HK-2 (cell line): ENCODE data around the gene MTM1.

Experiments
- DNase-seq: peaks from one replicate; pipeline ENCODE4 v3.0.0-alpha.2; 2018; ENCODE audit not compliant: unreplicated experiment

MTM1 gene

DNA sequence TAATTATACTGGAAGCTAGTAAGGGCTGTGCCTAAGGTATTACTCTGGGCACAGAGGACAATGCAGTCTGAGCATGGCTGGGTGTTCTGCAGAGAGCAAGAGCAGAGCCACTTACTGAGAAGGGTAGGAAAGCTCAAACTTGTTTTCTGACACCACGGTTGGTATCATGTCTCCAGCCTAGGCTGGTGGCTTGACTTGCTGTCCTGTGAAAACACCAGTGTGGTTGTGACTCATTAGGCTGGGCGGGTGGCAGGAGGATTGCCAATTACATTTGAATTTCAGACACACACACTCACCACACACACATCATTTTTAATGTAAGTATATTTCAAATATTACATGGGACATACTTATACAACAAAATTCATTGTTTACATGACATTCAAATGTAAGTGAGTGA is 19.7 kb upstream of the MTM1 start:
- no peak for DNase-seq

DNA sequence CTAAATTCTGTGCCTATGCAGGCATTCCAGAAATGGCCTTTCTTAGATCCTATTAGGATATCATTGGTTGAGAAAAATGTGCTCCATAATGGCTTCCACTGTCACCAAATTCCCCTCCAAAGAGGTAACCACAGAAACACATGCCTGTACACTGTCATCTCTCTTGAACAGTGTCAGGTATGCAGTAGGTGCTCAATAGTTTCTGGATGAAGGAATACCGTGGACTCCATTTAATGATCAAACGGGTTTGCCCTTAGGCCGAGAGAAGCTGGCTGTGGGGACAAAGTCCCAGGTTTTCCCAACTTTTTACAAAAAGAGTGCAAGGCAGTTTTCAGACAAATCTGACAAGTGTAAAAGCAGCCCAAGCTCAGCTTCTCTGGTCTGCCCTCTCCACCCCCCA is 16.5 kb upstream of the MTM1 start:
- no peak for DNase-seq

DNA sequence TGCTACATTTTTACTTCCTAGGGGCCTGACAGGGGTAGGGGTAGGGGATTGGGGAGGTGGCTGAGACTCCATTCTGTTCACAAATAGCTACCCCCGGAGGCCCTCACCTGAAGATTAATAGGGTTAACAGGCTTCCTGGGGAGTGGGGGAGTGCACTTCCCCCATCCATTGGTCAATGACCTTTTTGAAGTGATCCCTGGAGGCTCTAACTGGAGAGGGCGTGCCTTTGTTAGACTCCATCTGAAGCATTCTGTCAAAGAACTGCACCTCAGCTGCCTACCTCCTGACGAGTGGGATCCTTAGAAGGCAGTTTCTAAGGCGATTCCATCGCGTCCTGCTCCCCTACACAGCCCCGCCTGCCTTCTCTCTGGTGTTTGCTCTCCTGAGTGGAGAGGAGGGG is 10.0 kb upstream of the MTM1 start:
- no peak for DNase-seq

DNA sequence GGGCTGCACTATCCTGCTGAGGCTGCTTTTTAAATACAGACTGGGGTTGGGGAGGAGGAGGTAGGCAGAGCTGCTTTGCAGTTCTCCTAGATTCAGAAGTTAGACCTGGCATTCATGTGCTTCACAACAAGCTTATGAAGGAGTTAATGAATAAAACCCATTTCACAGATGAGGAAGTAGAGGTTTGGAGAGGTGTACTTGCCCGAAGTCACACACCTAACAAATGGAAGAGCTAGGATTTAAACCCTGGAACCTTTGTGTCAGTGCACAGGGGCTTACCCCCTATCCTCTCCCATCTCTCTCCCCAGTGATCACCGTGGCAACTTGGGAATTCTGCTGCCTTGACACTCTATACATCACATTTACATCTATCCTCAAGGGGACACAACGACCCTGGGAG is 3.6 kb upstream of the MTM1 start:
- DNase-seq, result no peak

DNA sequence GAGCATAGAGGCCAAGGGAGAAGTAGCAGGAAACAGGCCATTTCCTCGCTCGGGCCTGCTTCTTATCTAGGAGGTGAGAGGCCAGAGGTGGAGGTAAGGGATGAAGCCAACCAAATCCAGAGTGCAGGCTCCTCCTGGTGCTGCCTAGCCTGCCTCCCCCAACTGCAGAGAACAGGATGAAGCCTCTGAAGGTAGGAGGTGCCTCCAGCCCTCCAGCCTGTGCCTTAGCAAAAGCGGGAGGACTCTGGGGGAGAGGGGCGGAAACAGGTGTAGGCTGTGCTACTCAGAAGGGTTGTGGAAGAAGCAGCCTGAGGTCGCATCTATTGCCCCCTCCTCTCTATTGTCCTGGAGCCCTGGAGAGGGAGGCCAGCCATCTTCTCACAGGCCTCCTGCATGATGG is 2.9 kb upstream of the MTM1 start:
- no peak for DNase-seq

DNA sequence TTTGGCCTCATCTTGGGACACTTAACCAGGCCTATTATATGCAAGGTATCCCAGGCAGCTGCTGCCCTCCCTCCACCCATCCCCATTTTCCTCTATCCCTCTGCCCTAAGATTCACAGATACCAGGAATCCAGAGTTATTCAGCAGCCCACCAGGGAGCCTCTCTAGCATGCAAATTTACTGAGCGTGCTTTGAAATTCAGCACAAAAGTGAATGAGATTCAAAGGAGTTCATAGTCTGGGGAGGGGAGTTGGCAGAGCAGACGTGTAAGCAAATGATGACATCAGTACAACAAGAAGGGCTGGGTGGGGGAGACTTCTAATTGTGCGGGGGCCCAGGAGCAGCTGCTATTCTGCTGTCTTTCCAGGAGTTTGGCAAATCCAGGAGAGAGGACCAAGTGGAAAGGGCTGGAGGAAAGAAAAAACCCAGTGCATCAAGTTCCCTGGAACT is 1.7 kb upstream of the MTM1 start:
- DNase-seq, result no peak

DNA sequence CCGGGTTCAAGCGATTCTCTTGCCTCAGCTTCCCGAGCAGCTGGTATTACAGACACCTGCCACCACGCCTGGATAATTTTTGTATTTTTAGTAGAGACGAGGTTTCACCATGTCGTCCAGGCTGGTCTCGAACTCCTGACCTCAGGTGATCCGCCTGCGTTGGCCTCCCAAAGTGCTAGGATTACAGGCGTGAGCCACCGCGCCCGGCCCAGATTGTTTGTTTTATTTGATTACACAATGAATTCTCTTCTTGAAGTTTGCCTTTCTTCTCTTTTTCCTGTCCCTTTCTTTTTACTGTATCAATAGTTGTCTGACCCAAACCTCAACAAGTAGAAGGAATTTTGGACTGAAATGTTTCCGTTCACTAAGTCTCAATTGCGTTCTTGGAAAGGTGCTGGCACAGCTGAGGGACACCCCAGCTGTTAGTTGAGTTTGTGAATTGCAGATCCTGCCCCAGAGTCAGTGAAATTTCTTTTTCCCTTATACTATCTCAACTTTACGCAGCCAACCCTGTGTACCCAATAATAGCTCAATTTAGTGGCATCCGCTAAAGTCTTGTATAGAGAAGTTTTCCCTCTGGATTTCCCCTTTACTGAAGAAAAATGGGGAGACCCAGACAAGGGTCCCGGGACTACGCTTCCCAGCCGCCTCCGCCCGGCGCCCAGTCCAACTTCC is 639 bp upstream of the MTM1 start:
- no peak for DNase-seq

DNA sequence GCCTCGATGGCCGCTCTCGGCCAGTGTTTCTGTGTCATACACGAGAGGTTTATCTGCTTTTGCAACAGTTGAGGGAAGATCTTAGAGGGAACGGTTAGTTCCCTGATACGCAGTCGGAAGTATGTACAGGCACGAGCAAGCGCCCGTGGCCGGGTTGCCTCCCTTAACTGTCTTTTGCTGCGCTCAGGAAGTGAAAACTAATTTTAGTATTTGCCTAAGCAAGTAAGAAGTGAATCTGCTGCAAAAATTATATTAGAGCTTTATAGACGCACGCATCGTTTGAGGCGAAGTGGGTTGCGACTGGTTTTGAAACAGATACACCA is 695 bp downstream of the MTM1 start:
- DNase-seq, result no peak

DNA sequence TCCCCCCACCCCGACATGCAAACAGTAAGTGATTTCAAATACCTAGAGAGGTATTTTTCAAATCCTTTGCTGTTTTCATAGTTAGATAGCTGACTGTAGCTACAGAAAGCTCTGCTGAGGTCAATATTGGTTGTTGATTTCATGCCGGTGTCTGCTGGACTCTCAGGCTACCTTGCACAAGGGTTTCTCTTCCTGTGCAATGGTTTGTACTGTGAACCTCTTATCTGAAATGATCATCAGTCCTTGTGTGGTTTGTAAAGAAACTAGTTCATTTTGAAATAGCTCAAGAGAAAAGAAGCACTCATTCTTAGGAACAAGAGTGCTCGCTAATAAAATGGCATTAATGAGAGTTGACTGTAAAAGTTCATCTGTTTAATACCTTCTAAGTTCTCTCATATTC is 2.1 kb downstream of the MTM1 start:
- DNase-seq, result no peak

DNA sequence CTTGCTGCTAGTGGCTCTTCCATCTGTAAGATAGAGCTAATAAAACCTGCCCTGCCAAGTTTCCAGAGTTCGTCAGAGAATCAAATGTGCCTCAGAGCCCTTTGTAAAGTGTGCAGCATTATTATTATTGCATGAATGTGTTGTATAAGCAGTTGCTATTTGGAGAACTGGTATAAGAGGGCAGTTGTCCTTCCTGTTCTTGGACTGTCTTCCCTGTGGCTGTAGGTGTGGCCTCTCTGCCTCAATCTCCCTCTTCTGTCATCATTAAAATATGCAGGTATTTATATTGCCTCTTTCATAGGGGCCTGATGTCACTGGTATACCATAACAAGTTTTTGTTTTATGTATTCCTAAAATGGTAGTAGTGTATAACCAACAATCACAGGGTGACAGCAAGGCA is 3.8 kb downstream of the MTM1 start:
- DNase-seq, result no peak

DNA sequence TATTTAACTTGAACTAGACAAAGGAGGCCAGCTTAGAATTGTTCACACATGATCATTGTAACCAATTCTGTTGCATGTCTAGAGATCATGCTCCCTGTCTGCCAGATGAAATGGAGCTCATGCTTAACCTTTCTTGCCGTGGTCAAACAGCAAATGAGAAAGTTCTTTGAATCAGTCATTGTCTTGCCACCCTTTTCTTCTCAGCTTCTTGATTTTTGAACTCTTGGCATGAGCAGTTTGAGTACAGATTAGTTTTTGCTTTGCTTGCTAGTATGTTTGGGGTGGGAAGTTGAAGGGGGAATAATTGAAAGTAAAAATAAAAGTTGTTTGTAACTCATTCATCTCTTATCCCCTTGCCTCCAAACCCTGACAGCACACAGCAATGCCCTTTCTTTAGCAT is 4.7 kb downstream of the MTM1 start:
- DNase-seq, result no peak

DNA sequence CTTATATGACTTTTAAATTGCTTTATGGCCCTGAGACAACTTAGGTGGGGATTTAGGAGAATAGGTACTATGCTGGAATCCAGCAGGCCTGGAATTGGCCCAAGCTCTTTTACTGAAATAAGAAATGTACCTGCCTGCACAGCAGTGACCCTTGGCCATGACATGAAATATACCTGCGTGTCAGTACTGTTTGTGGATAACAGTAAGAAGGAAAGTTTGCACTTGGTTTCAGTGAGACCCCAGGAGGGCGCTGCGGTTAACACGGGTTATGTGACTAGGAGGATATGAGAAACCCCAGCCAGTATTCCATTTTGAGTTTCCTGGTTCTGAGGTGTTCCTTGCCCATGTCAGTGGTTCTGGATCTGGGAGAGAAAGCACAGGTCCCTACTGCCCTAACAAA is 5.3 kb downstream of the MTM1 start:
- no peak for DNase-seq

DNA sequence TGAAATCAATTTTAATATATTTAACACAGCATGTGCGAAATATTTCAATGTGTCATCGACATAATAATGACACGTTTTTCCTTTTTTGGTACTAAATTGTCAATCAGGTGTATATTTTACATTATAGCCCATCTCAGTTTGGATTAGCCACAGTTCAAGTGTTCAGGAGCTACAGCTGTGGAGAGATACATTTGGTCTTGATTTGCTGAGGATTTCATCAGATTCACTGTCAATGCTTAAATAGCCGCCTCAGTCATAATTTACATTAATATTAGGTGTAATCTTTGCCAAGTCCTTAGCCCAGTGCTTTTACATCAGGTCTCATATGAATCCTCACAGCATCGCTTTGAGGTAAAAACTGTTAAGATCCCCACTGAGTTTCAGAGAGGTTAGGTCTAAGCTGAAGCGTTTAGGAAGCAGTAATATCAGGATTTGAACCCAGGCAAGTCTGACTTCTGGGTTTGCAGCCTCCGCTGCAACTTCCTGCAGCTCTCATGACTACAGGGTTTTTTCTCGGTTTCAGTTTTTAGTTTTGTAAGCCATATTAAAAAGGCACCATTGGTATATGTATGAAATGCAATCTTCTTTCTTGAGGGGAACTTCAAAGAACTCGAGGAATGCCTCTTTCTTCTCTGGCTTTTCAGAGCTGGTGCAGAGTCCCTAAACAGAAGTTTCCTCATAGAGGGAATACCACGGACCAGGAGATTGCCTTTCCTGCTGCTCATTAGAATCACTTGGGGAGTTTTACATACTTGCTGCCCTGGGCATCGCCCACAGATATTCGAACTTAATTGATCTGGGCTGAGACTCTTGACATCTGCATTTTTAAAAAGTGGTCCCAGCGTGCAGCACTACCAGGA is 6.4 kb downstream of the MTM1 start:
- DNase-seq, result no peak

DNA sequence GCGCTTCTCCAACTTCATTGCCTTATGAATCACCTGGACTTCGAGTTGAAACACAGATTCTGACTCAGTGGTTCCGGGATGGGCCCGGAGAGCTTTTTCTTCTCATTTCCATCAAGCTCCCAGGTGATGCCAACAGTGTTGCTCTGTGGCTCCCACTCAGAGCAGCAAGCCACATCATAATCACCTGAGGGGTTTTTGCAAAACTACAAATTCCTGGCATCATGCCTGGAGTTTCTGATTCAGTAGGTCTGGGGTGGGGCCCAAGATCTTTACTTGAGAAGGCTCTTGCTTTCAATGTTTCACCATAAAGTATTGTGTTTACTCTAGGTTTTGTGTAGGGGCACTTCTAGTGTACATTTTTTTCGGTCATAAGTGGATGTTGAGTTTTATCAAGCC is 7.0 kb downstream of the MTM1 start:
- DNase-seq, result peak; percentile 10

DNA sequence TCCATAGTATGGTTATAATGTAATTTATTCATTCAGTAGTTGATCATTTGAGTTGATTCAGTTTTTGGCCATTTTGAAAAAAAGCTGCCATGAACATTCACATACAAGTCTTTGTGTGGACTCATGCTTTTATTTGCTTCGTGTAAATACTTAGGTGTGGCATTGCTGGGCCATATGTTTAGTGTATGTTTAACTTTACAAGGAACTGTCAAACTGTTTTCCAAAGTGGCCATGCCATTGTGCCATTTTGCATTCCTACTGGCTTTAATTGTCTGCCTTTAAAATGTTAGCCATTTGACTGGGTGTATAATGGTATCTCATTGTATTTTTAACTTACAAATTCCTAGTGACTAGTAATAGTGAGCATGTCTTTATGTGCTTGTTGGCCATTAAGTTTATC is 8.8 kb downstream of the MTM1 start:
- DNase-seq, result no peak

DNA sequence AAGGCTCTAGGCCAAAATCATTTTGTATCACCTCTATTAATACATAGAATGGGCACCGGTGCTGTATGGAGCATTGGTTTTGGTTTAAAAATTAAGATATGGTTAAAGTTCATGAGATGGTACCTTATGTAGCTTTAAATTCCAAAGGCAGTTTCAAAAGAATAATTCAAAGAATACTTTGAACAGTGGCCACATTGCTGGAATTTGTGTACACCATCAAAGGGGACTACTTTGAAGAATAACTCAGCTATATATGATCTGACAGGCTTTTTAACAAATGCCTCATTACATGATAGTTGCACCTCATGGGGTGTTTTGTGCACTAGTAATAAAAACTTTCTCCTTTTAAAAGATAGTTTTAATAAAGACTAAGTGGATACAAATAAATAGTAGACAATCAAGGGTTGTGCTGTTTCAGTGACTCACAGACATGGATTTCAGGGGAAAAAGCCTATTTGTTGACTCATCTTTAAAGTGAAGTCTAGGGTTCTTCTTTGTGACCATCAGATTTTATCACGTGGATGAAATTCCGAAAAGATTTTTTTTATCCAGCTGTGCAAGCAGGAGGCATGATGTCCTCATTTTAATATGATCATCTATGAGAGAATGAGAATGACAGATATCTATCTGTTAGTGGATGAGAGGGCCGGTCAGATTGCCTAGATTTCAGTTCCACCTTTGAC is 12.8 kb downstream of the MTM1 start:
- DNase-seq, result no peak

DNA sequence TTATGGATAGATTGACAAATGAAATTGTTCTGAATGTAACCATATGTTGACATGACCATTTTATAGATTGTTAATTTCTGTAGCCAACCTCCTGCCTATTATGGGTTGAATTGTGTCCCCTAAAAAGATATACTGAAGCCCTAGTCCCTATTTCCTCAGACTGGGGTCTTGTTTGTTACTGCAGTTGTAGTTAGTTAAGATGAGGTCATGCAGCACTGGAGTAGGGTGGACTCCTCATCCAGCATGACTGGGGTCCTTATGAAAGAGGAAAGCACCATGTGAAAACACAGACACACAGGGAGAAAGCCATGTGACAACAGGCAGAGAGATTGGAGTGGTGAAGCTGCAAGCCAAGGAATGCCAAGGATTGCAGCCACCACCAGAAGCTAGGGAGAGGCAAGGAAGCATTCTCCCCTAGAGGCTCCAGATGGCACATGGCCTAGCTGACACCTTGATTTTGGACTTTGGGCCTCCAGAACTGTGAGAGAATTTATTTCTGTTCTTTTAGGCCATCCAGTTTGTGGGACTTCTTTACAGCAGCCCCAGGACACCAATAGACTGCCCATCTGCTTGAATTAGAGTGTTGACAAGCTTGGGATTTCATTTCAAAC is 14.0 kb downstream of the MTM1 start:
- no peak for DNase-seq

DNA sequence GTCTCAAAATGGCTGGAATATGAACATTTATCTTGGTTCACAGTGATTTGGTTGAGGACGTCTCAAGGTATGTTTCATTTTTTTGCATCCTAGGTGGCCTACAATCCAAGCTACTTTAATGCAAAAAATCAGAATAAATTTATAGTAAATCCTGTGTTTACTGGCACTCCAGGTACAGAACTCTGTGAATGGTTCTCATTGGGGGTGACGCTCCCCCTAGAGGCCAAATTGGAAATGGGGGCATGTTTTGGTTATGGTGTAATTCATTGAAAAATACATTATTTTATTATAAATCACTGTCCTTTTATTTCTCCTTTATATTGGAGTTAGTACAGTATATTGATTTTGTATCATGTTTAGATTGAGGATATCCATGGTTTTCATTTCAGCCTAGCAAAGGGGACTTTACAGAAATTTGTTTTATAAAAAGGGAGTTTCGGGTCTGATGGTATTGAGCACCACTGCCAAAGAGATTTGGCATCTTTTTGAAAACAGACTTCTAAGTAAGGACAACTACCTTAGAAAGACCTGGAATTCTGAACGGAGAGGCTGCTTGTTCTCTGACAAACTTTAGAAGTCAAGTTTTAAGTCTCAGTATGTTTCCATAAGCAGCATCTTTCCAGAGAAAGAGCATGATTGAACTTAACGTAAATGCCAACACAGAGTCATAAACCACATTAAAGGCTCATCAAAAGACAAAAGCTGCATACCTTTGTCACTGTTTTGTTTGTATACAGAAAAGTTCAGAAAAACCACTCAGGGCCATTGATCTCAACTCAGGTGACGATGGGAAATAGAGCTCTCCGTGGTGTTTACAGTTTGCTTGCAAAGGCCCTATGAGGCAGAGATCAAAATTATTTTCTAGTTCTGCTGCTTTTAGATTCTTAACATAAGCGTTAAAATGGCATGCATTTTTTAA is 19.4 kb downstream of the MTM1 start:
- no peak for DNase-seq

DNA sequence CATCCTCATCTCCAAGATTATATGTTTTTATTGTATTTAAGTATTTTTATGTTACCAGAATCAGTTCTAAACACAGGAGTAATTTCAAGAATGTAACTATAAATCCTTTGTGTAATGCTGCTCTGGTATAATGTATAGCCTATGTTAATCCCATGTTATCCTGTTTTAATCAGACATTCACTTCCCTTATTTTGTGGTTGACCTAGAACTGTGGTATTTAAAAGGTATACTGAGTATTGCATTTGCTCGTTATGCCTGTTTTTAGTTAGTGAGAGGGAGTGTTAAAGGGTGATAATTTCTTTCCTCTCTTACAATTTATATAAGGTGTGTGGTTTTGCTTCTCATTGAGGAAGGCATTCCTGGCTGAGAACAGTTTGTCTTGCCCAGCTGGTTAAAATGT is 26.2 kb downstream of the MTM1 start:
- no peak for DNase-seq

DNA sequence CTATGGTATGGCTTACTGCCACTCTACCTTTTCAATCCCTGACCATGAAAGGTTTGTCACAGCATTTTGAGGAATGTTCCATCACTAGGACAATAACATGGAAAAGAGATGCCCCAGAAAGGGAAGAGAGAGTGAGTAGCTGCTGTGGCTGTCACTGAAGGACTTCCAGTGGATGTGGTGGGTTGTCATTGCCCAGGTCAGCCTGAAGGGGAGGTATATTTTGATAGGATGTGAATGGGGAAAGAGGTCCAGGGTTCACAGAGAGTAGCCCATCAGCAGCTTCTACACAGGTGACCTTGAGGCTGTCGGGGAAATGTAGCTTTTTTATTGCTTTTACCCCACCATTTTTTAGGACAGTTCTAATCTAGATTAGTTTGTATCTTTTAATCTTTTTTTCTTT is 30.8 kb downstream of the MTM1 start:
- DNase-seq, result no peak

DNA sequence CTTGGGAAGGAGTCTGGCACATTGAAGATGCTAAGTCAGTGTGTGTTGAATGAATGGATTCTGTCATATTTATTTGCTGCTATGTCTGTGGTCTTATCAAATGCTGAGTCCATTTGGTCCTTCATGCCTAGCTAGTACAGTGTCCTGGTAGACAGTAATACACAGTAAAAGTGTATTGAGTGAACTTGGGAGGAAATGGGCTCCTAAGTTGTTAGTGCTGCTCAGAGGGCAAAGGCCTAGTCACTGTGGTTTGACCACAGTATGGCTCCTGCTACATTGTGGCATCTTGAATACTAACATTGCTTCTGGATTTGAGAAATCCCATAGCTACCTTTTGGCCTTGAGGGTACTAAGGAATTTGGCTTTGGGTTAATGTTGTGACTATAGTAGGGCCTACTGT is 33.9 kb downstream of the MTM1 start:
- DNase-seq, result no peak

DNA sequence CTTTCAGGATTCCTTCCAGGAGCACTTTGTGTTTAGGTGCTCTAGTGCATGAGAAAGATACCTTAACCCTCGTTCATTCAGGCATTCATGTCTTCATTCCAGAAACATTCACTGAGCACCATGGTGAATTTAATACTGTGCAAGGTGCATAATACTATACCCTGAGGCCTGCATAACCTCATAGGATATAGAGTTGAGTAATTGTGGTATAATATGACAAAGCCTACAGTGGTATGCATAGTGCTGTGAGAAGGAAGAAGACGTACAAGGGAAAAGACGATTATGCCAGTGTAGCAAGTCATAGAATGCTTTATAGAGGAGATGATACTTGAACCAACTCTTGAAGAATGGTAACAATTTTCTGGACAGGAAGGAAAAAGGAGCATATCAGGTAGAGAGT is 34.3 kb downstream of the MTM1 start:
- no peak for DNase-seq
